HepG2 (cell line): ENCODE results near the gene BAZ1B. TPM values are rescaled to one million over a fixed set of nuclear protein-coding genes. Genes with fewer than 3 reads are reported as not detected.
A peak's percentile ranks its signal among the peaks of the same experiment; 100 is the strongest.

Experiments
- BHLHE40 ChIP-seq: IDR thresholded peaks from 2 replicates; pipeline ENCODE4 v1.6.1; 2011; ENCODE audit warnings: low read length, improper control_type of control experiment
- BRCA1 ChIP-seq: sonication (generic); formaldehyde crosslinking; IDR thresholded peaks from 2 replicates; pipeline ENCODE4 v1.4.0; 2020; ENCODE audit warnings: missing genetic modification reagents
- CTCF ChIP-seq: sonication (generic); formaldehyde crosslinking; IDR thresholded peaks from 2 replicates; pipeline ENCODE4 v1.5.0; 2020; ENCODE audit warnings: mild to moderate bottlenecking, missing genetic modification reagents, moderate library complexity
- DRAP1 ChIP-seq: IDR thresholded peaks from 2 replicates; pipeline ENCODE4 v1.6.1; 2016; ENCODE audit warnings: missing genetic modification reagents, missing compliant biosample characterization
- ELF1 ChIP-seq: sonication (generic); formaldehyde crosslinking; IDR thresholded peaks from 2 replicates; pipeline ENCODE4 v1.4.0; 2020; ENCODE audit warnings: missing genetic modification reagents
- ESRRA ChIP-seq: sonication (generic); formaldehyde crosslinking; IDR thresholded peaks from 2 replicates; pipeline ENCODE4 v1.5.1; 2020; ENCODE audit warnings: mild to moderate bottlenecking, low read depth, missing genetic modification reagents
- TBX2 ChIP-seq: sonication (generic); formaldehyde crosslinking; IDR thresholded peaks from 2 replicates; pipeline ENCODE4 v1.5.0; 2020; ENCODE audit warnings: missing genetic modification reagents, mild to moderate bottlenecking, borderline replicate concordance
- TOPORS ChIP-seq: sonication (generic); formaldehyde crosslinking; IDR thresholded peaks from 2 replicates; pipeline ENCODE4 v1.8.0; 2023; ENCODE audit warnings: mild to moderate bottlenecking, missing genetic modification reagents
- ZNF17 ChIP-seq: sonication (generic); formaldehyde crosslinking; IDR thresholded peaks from 2 replicates; pipeline ENCODE4 v1.5.0; 2020; ENCODE audit warnings: mild to moderate bottlenecking, missing genetic modification reagents
- ZNF263 ChIP-seq: sonication (generic); formaldehyde crosslinking; IDR thresholded peaks from 2 replicates; pipeline ENCODE4 v1.4.0; 2020; ENCODE audit warnings: missing genetic modification reagents
- ZNF607 ChIP-seq: sonication (generic); formaldehyde crosslinking; IDR thresholded peaks from 2 replicates; pipeline ENCODE4 v1.5.1; 2020; ENCODE audit warnings: missing genetic modification reagents, mild to moderate bottlenecking, borderline replicate concordance
- ZNF724P ChIP-seq: sonication (generic); formaldehyde crosslinking; IDR thresholded peaks from 2 replicates; pipeline ENCODE4 v1.8.0; 2022; ENCODE audit warnings: missing genetic modification reagents, borderline replicate concordance
- ZNF777 ChIP-seq: sonication (generic); formaldehyde crosslinking; IDR thresholded peaks from 2 replicates; pipeline ENCODE4 v1.4.0; 2020; ENCODE audit warnings: missing genetic modification reagents
- ZNF790 ChIP-seq: sonication (generic); formaldehyde crosslinking; IDR thresholded peaks from 2 replicates; pipeline ENCODE4 v1.8.0; 2022; ENCODE audit warnings: missing genetic modification reagents, mild to moderate bottlenecking, borderline replicate concordance
- ZNF878 ChIP-seq: sonication (generic); formaldehyde crosslinking; IDR thresholded peaks from 2 replicates; pipeline ENCODE4 v1.8.1; 2023; ENCODE audit warnings: mild to moderate bottlenecking, missing genetic modification reagents, moderate library complexity
- polyA plus RNA-seq, 8 experiments: library from polyadenylated mRNA; depleted of rRNA in 3 of 8; stranded (reverse) in 7 of 8; unstranded in 1 of 8; fragments of >200 nt; fragmentation: Illumina TruSeq in 4 of 8; extraction: Trizol in 4 of 8; gene quantifications; 2 replicates each; pipeline versions ENCODE4 v1.2.1 to v1.2.3, GENCODE V29; 2011 to 2016; ENCODE audit warnings: low read depth in 4 of 8, missing spikeins in 1 of 8, mixed read lengths in 1 of 8; ENCODE audit not compliant: insufficient read depth in 1 of 8
- total RNA-seq, 5 experiments: library from RNA; depleted of rRNA; stranded (reverse); fragments of >200 nt; fragmentation: Illumina TruSeq; extraction: Trizol; gene quantifications; 2 replicates each; pipeline ENCODE4 v1.2.3, GENCODE V29; 2016; ENCODE audit warnings: low read depth in 1 of 5
- TF ChIP-seq, protein P1 (sequence below): IDR thresholded peaks from 2 replicates; pipeline ENCODE4 v1.6.1; 2016; ENCODE audit warnings: missing compliant biosample characterization, missing genetic modification reagents, borderline replicate concordance
- TF ChIP-seq, protein P2 (sequence below): sonication (generic); formaldehyde crosslinking; IDR thresholded peaks from 2 replicates; pipeline ENCODE4 v1.5.0; 2020; ENCODE audit warnings: mild to moderate bottlenecking, missing genetic modification reagents, borderline replicate concordance

BAZ1B gene
- total and polyA plus RNA-seq, 2 of the 13 experiments (the other 11 are each of a cell fraction or from before 2014, with no cell fraction given), result 18.6 to 69.4 TPM

DNA sequence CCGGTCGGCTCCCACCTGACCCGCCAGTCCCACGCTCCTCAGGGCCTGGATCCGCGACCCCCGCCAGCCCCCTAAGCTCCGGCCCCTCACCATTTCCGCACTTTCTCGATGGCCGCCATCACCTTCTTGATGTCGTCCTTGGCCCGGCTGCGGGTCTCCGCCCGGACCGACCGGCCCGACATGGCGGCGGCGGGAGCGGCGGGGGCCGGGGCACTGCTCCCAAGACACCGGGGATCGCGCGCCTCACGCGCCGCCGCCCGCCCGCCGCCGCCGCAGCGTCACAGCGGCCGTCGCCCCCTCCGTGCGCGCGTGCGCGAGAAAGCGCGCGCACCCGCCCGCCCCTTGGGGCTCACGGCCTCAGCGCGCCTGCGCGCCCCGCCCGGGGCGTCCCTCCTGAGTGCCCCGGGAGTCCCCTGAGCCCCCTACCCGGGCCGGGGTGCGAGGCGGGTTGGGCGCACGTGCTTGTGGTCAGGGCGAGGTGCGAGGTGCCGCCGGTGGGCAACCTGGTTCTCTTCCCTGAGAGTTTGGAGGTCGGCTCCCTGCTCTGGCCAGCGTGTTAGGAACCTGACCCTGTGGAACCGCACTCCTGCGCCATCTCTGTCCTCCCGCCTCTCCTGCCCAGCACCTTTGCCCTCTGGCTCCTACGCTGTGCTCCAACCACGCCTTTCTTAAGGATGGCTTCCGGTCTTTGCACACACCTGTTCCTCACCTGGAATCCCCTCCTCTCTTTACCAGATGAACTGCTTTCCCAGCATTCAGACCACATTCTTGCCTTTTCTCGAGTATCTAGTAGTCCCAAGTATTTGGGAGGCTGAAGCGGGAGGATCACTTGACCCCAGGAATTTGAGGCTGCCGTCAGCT lies 35.5 kb upstream of the BAZ1B start, which contains the start of gene BCL7B (continued):
- peak; percentile 66 for TF ChIP-seq DRAP1 (CRISPR knock-in tag)
- TF ChIP-seq ZNF724P (CRISPR knock-in tag), result peak; percentile 98
- TF ChIP-seq ZNF777 (CRISPR knock-in tag), result peak; percentile 63
- 0 out of 2 replicates have a peak, but pooled peaks have one; percentile 77 for TF ChIP-seq ZNF17 (CRISPR knock-in tag)
- TF ChIP-seq, protein P1, sequence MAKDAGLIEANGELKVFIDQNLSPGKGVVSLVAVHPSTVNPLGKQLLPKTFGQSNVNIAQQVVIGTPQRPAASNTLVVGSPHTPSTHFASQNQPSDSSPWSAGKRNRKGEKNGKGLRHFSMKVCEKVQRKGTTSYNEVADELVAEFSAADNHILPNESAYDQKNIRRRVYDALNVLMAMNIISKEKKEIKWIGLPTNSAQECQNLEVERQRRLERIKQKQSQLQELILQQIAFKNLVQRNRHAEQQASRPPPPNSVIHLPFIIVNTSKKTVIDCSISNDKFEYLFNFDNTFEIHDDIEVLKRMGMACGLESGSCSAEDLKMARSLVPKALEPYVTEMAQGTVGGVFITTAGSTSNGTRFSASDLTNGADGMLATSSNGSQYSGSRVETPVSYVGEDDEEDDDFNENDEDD (CRISPR knock-in tag), result peak; percentile 96
- TF ChIP-seq ZNF263 (CRISPR knock-in tag), result peak; percentile 86
- peak; percentile 84 for TF ChIP-seq TOPORS (CRISPR knock-in tag)
- TF ChIP-seq ZNF790 (CRISPR knock-in tag), result peak; percentile 99; the same call in 1 of the 2 replicates
- TF ChIP-seq ZNF607 (CRISPR knock-in tag), result peak; percentile 98
- peak; percentile 94 for TF ChIP-seq TBX2 (CRISPR knock-in tag)
- peak; percentile 83 for TF ChIP-seq BRCA1 (CRISPR knock-in tag)
- peak; percentile 55; the same call in 1 of the 2 replicates for TF ChIP-seq ESRRA (CRISPR knock-in tag)
- TF ChIP-seq, protein P2, sequence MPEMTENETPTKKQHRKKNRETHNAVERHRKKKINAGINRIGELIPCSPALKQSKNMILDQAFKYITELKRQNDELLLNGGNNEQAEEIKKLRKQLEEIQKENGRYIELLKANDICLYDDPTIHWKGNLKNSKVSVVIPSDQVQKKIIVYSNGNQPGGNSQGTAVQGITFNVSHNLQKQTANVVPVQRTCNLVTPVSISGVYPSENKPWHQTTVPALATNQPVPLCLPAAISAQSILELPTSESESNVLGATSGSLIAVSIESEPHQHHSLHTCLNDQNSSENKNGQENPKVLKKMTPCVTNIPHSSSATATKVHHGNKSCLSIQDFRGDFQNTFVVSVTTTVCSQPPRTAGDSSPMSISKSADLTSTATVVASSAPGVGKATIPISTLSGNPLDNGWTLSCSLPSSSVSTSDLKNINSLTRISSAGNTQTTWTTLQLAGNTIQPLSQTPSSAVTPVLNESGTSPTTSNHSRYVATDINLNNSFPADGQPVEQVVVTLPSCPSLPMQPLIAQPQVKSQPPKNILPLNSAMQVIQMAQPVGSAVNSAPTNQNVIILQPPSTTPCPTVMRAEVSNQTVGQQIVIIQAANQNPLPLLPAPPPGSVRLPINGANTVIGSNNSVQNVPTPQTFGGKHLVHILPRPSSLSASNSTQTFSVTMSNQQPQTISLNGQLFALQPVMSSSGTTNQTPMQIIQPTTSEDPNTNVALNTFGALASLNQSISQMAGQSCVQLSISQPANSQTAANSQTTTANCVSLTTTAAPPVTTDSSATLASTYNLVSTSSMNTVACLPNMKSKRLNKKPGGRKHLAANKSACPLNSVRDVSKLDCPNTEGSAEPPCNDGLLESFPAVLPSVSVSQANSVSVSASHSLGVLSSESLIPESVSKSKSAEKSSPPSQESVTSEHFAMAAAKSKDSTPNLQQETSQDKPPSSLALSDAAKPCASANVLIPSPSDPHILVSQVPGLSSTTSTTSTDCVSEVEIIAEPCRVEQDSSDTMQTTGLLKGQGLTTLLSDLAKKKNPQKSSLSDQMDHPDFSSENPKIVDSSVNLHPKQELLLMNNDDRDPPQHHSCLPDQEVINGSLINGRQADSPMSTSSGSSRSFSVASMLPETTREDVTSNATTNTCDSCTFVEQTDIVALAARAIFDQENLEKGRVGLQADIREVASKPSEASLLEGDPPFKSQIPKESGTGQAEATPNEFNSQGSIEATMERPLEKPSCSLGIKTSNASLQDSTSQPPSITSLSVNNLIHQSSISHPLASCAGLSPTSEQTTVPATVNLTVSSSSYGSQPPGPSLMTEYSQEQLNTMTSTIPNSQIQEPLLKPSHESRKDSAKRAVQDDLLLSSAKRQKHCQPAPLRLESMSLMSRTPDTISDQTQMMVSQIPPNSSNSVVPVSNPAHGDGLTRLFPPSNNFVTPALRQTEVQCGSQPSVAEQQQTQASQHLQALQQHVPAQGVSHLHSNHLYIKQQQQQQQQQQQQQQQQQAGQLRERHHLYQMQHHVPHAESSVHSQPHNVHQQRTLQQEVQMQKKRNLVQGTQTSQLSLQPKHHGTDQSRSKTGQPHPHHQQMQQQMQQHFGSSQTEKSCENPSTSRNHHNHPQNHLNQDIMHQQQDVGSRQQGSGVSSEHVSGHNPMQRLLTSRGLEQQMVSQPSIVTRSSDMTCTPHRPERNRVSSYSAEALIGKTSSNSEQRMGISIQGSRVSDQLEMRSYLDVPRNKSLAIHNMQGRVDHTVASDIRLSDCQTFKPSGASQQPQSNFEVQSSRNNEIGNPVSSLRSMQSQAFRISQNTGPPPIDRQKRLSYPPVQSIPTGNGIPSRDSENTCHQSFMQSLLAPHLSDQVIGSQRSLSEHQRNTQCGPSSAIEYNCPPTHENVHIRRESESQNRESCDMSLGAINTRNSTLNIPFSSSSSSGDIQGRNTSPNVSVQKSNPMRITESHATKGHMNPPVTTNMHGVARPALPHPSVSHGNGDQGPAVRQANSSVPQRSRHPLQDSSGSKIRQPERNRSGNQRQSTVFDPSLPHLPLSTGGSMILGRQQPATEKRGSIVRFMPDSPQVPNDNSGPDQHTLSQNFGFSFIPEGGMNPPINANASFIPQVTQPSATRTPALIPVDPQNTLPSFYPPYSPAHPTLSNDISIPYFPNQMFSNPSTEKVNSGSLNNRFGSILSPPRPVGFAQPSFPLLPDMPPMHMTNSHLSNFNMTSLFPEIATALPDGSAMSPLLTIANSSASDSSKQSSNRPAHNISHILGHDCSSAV, result no peak
- TF ChIP-seq ELF1, result no peak
- 0 out of 2 replicates have a peak, but pooled peaks have one; percentile 13 for TF ChIP-seq CTCF (CRISPR knock-in tag)
- TF ChIP-seq ZNF878, result no peak
- TF ChIP-seq BHLHE40, result peak; percentile 50; the same call in 1 of the 2 replicates
